ENCODE results near the gene CEP70.

DNA sequence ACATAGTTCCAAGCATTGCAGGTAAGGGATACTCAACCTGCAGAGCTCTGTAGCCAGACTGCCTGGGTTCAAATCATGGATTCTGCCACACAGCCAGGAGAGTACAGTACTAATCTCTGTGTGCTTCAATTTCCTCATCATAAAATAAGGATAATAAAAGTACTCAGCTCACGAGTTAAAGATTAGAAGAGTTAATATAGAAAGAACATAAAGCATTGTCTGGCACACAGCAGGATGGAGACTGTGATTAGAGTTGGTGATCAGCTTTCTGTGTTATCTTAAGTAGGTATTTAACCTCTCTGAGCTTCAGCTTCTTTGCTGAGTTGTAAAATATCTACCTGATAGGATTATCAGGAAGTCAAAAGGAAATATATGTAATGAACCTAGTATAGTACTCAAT is 2.7 kb downstream of the CEP70 start:
- TF ChIP-seq POLR2A (IDR thresholded peaks at IDR 0.05): no peak
- TF ChIP-seq EP300 (IDR thresholded peaks at IDR 0.05): no peak
